ENCODE data around the gene ERMAP.

ERMAP gene

GRCh38 chr1:42844592-42845140, 27.7 kb downstream of the ERMAP start:
- no peak for DNase-seq (ENCODE audit: low read depth, low spot score)
- POLR2A ChIA-PET: interaction anchor here (0.6 to 0.9 kb wide), 2 partner anchors 27 to 313 kb away, joined by 3 read pairs; no protein-coding TSS in a partner anchor
- TF ChIP-seq, protein P1, sequence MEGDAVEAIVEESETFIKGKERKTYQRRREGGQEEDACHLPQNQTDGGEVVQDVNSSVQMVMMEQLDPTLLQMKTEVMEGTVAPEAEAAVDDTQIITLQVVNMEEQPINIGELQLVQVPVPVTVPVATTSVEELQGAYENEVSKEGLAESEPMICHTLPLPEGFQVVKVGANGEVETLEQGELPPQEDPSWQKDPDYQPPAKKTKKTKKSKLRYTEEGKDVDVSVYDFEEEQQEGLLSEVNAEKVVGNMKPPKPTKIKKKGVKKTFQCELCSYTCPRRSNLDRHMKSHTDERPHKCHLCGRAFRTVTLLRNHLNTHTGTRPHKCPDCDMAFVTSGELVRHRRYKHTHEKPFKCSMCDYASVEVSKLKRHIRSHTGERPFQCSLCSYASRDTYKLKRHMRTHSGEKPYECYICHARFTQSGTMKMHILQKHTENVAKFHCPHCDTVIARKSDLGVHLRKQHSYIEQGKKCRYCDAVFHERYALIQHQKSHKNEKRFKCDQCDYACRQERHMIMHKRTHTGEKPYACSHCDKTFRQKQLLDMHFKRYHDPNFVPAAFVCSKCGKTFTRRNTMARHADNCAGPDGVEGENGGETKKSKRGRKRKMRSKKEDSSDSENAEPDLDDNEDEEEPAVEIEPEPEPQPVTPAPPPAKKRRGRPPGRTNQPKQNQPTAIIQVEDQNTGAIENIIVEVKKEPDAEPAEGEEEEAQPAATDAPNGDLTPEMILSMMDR (IDR thresholded peaks at IDR 0.05; ENCODE audit: insufficient read depth, low read length, missing control alignments): no peak
- CTCF ChIA-PET: interaction anchor here (1.4 to 2.6 kb wide), 2 partner anchors 20 to 228 kb away, joined by 3 to 6 read pairs; no protein-coding TSS in a partner anchor
- H3K4me3 ChIP-seq (ENCODE audit: low read depth, low read length): no peak overlapping the region

- no peak overlapping the region for H3K4me3 ChIP-seq (ENCODE audit: low read depth, low read length)
- TF ChIP-seq, protein P1 (IDR thresholded peaks at IDR 0.05; ENCODE audit: insufficient read depth, low read length, missing control alignments): no peak
- no peak for DNase-seq (ENCODE audit: low read depth, low spot score)
- ChIA-PET CTCF (interaction anchor here (1.1 to 2.6 kb wide), 4 partner anchors 20 to 230 kb away, joined by 3 to 6 read pairs (median 4); no protein-coding TSS in a partner anchor), POLR2A (no interaction called here)
Measured at GRCh38 chr1:42845193-42845592, 28.3 kb downstream of the ERMAP start.

GRCh38 chr1:42845866-42846256, 28.9 kb downstream of the ERMAP start:
- TF ChIP-seq, protein P1 (IDR thresholded peaks at IDR 0.05; ENCODE audit: insufficient read depth, low read length, missing control alignments): no peak
- DNase-seq (ENCODE audit: low read depth, low spot score): no peak
- CTCF ChIA-PET: interaction anchor here (0.8 to 3.0 kb wide), 23 partner anchors 8 to 281 kb away, joined by 3 to 16 read pairs (median 5); partner anchors contain the start of genes C1orf50, ERMAP, P3H1 and SVBP
- POLR2A ChIA-PET: interaction anchor here (0.6 to 1.4 kb wide), 5 partner anchors 9 to 277 kb away, joined by 3 to 8 read pairs (median 3); partner anchors contain the start of genes C1orf50 and P3H1
- peak overlapping the region; percentile 68 for H3K4me3 ChIP-seq (ENCODE audit: low read depth, low read length)

DNA sequence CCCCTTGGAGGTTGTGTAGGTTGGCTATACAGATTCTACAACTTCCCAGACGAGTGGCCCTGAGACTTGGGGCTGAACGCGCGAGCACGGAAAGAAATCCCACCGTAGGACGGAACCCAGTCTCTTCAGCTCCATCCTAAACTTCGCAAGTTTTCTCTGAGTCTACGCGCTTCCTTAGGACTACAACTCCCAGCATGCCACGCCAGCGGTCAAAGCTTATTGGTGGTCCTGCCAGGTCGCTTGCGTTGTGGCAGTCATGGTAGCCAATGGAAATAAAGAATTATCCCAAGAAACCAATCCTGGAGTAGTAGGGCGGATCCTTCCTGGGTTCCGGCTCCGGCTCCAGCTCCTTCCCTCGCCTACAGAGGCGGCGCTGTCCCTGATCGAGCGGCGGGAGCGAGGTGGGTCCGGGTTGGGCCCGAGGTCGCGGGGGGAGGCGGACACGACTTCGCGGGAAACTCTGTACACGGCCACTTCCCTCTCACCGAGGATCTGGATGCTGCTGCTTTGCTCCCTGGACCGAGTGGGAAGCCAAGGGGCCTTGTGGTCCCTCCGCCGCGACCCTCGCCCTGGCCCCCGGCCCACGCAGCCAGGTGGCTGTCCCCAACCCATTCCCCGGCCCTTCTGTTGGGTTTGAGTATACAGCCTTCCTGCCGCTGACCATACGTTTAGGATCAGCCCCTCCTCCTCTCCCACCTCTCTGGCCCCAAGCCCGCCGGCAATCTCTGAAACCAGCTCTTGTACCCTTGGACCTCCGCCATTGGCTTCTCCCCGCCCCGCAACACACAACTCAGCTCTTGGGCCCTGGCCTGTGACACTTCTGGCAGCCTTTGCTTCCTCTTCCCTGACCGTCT, 29.6 kb downstream of the ERMAP start, which contains the start of gene ZNF691:
TSS of gene ZNF691 (plus strand) at position 357 of the 854 bp plus-strand sequence. CDS start 3,046 bp downstream, outside the sequence.
- TF ChIP-seq, protein P1 (IDR thresholded peaks at IDR 0.05; ENCODE audit: insufficient read depth, low read length, missing control alignments): peak; percentile 74
- peak within 1 kb of the TSS; percentile 93 for H3K4me3 ChIP-seq (ENCODE audit: low read depth, low read length)
- POLR2A ChIA-PET: interaction anchor here (0.6 to 1.4 kb wide), 6 partner anchors 8 to 276 kb away, joined by 3 to 8 read pairs (median 3); partner anchors contain the start of genes C1orf50 and P3H1
- CTCF ChIA-PET: interaction anchor here (0.8 to 3.0 kb wide), 27 partner anchors 9 to 359 kb away, joined by 3 to 16 read pairs (median 5); partner anchors contain the start of genes C1orf50, ERMAP, P3H1 and SVBP
- peak; percentile 84 for DNase-seq (ENCODE audit: low read depth, low spot score)

DNA sequence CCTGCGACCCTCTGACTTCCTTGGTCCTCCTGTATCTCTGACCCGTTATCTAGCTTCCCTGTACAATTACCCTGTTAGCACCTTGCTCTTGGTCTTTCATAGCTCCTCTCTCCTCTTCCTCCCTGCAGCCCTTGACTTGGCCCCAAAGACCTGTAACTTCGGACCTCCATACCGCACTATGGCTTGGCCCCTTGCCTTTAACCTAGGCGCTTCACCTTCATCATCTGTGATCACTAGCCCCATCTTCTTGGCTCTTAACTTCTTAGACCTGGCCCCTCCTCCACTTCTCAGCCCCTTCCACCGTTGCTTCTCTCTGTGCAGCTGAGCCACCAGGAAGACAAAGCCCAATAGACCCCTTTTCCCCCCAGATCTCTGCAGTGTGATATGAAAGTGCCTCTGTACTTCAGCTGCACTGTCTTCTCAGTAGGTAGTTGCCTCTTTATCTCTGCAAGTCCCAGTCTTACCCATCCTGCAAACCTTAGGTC, 30.2 kb downstream of the ERMAP start:
- ChIA-PET CTCF (interaction anchor here (0.9 to 3.0 kb wide), 16 partner anchors 9 to 358 kb away, joined by 3 to 16 read pairs (median 6); partner anchors contain the start of genes ERMAP and SVBP), POLR2A (interaction anchor here (1.0 to 1.4 kb wide), 3 partner anchors 9 to 80 kb away, joined by 3 to 8 read pairs (median 3); partner anchors contain the start of genes C1orf50 and P3H1)
- H3K4me3 ChIP-seq (ENCODE audit: low read depth, low read length): peak overlapping the region; percentile 93
- TF ChIP-seq, protein P1 (IDR thresholded peaks at IDR 0.05; ENCODE audit: insufficient read depth, low read length, missing control alignments): no peak
- DNase-seq (ENCODE audit: low read depth, low spot score): no peak
